GM23248 (cell line): ENCODE measurements around the gene IFFO2.
"Not testable (repeated sequence)": the region's sequence is repeated elsewhere in the genome, so short reads cannot be mapped to it uniquely, and the experiment has no call there.

Source experiments
- EZH2 ChIP-seq: fragments of 200-600 bp; sonication (generic); IDR thresholded peaks from 2 replicates; pipeline ENCODE4 v1.6.1; 2018; ENCODE audit warnings: antibody characterized with exemption, mild to moderate bottlenecking; ENCODE audit not compliant: insufficient read depth, poor library complexity, severe bottlenecking
- EZH2phosphoT487 ChIP-seq: fragments of 200-600 bp; sonication (generic); IDR thresholded peaks from 2 replicates; pipeline ENCODE4 v1.6.1; 2018; ENCODE audit warnings: antibody characterized with exemption, moderate library complexity, mild to moderate bottlenecking, low read depth; ENCODE audit not compliant: insufficient read depth

- TF ChIP-seq EZH2, EZH2phosphoT487: not testable (repeated sequence)
Measured at GRCh38 chr1:18870595-18870865, 85.9 kb downstream of the IFFO2 start.
